HFFc6 (cell line): ENCODE data around the gene UPK2. TPM values are rescaled to one million over a fixed set of nuclear protein-coding genes. Genes with fewer than 3 reads are reported as not detected.

Experiments
- DNase-seq: peaks from one replicate; pipeline ENCODE4 v3.0.0-alpha.2; 2018
- H3K27ac Mint-ChIP-seq: 2 replicates; pipeline ENCODE4 v1.8.0; 2020; ENCODE audit warnings: mild to moderate bottlenecking, mixed read lengths
- H3K27me3 Mint-ChIP-seq: 2 replicates; pipeline ENCODE4 v1.8.0; 2021; ENCODE audit warnings: mild to moderate bottlenecking, moderate library complexity, mixed read lengths; ENCODE audit not compliant: insufficient read depth
- H3K36me3 Mint-ChIP-seq: 2 replicates; pipeline ENCODE4 v1.8.0; 2021; ENCODE audit warnings: low read depth, mixed read lengths
- H3K4me1 Mint-ChIP-seq: 2 replicates; pipeline ENCODE4 v1.8.0; 2020; ENCODE audit warnings: low read depth, mixed read lengths
- H3K4me3 Mint-ChIP-seq: 2 replicates; pipeline ENCODE4 v1.8.0; 2020; ENCODE audit warnings: mild to moderate bottlenecking, moderate library complexity, mixed read lengths
- H3K9me3 Mint-ChIP-seq: 2 replicates; pipeline ENCODE4 v1.8.0; 2020; ENCODE audit warnings: mild to moderate bottlenecking, mixed read lengths
- total RNA-seq, 6 experiments: library from RNA; stranded (reverse); fragmentation: NEBNext Ultra II Directional; extraction: Animal tissue kit (Norgen Biotek cat#: 25700); gene quantifications; 2 replicates in 1 of 6; 3 replicates in 5 of 6; pipeline ENCODE4 v1.2.3, GENCODE V29; 2021
- TF ChIP-seq, protein P1 (sequence below): fragments of 200-600 bp; sonication (generic); IDR thresholded peaks from 2 replicates; pipeline ENCODE4 v1.5.0; 2021; ENCODE audit warnings: antibody characterized with exemption, mild to moderate bottlenecking

UPK2 gene
- total RNA-seq, 6 experiments from 2014 or later: 0.19 to 0.83 (median 0.29) TPM; not detected in 2

DNA sequence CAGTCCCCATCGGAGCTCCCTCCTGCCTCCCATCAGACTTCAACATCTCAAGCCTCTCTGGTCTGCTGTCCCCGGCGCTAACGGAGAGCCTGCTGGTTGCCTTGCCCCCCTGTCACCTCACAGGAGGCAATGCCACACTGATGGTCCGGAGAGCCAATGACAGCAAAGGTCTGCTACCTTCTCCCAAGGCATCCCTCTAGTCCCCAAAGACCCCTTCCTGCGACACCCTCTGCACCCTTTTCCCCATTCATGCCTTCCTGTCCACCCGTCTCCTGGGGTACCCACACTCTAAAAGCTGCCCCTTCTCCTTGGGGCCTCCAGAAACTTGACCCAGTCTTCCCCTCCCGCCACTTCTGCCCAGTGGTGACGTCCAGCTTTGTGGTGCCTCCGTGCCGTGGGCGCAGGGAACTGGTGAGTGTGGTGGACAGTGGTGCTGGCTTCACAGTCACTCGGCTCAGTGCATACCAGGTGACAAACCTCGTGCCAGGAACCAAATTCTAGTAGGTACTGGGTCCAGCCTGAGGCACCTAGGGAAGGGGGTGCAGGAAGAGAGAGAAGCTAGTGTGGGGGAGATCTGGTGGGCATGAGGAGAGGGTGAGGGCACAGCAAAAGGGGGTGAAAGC is 860 bp downstream of the UPK2 start:
- TF ChIP-seq, protein P1, sequence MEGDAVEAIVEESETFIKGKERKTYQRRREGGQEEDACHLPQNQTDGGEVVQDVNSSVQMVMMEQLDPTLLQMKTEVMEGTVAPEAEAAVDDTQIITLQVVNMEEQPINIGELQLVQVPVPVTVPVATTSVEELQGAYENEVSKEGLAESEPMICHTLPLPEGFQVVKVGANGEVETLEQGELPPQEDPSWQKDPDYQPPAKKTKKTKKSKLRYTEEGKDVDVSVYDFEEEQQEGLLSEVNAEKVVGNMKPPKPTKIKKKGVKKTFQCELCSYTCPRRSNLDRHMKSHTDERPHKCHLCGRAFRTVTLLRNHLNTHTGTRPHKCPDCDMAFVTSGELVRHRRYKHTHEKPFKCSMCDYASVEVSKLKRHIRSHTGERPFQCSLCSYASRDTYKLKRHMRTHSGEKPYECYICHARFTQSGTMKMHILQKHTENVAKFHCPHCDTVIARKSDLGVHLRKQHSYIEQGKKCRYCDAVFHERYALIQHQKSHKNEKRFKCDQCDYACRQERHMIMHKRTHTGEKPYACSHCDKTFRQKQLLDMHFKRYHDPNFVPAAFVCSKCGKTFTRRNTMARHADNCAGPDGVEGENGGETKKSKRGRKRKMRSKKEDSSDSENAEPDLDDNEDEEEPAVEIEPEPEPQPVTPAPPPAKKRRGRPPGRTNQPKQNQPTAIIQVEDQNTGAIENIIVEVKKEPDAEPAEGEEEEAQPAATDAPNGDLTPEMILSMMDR: peak; percentile 45
- H3K9me3 Mint-ChIP-seq: no peaks in the 10 kb centered on the region
- H3K4me1 Mint-ChIP-seq: 0 out of 2 replicates have a peak, but pooled peaks cover 8% of the 10 kb centered on the region
- H3K36me3 Mint-ChIP-seq: no peaks in the 10 kb centered on the region
- DNase-seq: no peak
- H3K27ac Mint-ChIP-seq: no peak overlapping the region
- H3K4me3 Mint-ChIP-seq: no peak overlapping the region
- H3K27me3 Mint-ChIP-seq: peaks cover 49% of the 10 kb centered on the region

DNA sequence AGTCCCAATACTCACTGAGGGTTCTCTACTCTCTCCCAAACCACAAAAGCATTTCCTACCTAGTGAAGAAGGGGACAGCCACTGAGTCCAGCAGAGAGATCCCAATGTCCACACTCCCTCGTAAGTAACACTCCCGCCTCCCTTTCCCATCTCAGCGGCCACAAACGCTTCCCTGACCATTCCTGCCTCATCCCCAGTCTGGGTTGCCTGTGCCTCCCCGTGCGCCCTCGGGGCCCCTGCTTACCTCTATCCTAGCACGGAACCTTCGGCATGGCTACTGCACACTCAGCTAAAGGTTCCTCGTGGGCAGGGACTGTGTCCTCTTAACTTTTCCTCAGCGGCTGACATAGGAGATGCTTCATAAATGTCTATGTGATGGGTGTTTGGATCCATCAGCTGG is 1.5 kb downstream of the UPK2 start:
- DNase-seq: no peak
- Mint-ChIP-seq H3K27ac (no peak overlapping the region), H3K4me3 (no peak overlapping the region), H3K4me1 (0 out of 2 replicates have a peak, but pooled peaks cover 8% of the 10 kb centered on the region), H3K36me3 (no peaks in the 10 kb centered on the region), H3K27me3 (peaks cover 47% of the 10 kb centered on the region), H3K9me3 (no peaks in the 10 kb centered on the region)
- TF ChIP-seq, protein P1: no peak

DNA sequence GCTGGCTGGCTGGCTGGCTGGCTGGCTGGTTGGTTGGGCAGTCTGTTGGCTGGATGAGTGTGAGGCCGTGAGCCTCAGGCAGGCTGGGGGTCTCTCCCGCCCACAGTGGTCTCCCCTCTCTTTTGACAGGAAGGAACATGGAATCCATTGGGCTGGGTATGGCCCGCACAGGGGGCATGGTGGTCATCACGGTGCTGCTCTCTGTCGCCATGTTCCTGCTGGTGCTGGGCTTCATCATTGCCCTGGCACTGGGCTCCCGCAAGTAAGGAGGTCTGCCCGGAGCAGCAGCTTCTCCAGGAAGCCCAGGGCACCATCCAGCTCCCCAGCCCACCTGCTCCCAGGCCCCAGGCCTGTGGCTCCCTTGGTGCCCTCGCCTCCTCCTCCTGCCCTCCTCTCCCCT is 1.9 kb downstream of the UPK2 start:
- TF ChIP-seq, protein P1: no peak
- Mint-ChIP-seq H3K27ac (no peak overlapping the region), H3K4me3 (no peak overlapping the region), H3K4me1 (0 out of 2 replicates have a peak, but pooled peaks cover 8% of the 10 kb centered on the region), H3K27me3 (peaks cover 42% of the 10 kb centered on the region), H3K36me3 (no peaks in the 10 kb centered on the region), H3K9me3 (no peaks in the 10 kb centered on the region)
- no peak for DNase-seq

DNA sequence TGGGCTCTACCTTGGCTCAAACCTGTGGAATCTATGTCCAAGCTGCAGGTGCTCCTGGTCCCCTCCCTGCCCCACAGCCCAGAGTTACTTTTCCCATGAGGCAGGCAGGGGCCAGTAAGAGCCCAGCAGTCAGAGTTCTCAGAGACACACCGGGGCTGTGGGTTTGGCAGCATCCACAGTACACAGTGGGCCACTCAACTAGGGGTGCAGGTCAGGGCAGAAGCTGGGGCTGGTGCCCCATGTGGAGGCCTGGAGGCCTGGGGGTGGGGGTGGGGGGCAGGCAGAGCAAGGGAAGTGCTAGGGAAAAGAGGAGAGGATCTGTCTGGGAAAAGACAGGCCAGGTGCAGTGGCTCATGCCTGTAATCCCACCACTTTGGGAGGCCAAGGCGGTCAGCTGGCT is 2.5 kb downstream of the UPK2 start:
- Mint-ChIP-seq H3K27ac (no peak overlapping the region), H3K9me3 (no peaks in the 10 kb centered on the region), H3K36me3 (no peaks in the 10 kb centered on the region), H3K4me1 (0 out of 2 replicates have a peak, but pooled peaks cover 8% of the 10 kb centered on the region), H3K4me3 (no peak overlapping the region), H3K27me3 (peaks cover 41% of the 10 kb centered on the region)
- TF ChIP-seq, protein P1: no peak
- no peak for DNase-seq

DNA sequence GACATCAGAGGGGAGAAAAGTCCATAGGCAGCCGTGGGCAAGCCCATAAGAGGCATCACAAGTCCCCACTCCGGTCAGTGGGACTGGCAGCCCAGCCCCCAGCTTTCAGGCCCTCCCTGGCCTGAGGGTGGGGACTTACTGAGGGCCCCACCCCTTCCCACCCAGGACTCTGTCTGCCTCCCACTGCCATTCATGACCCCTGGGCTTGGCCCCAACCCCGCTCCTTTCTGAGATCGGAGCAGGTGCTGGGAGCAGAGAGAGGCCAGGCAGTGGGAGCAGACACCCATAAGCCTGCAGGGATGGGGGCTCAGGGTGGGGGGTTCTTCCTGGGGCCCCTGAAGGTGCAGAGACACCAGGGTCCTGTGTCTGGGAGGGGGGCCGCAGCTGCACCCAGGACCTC is 5.1 kb downstream of the UPK2 start:
- Mint-ChIP-seq H3K27me3 (peaks cover 27% of the 10 kb centered on the region), H3K36me3 (no peaks in the 10 kb centered on the region), H3K9me3 (no peaks in the 10 kb centered on the region), H3K4me3 (no peak overlapping the region), H3K27ac (no peak overlapping the region), H3K4me1 (0 out of 2 replicates have a peak, but pooled peaks cover 8% of the 10 kb centered on the region)
- TF ChIP-seq, protein P1: no peak
- DNase-seq: no peak
